B cell (primary cell): ENCODE measurements around the gene ZNF493. TPM values are rescaled to one million over a fixed set of nuclear protein-coding genes. Genes with fewer than 3 reads are reported as not detected.

Experiments
- ATAC-seq: fragments of 200-7000 bp; cut with Tn5 transposase; one replicate; pipeline ENCODE4 v1.10.0; 2021; ENCODE audit warnings: low read depth, mild to moderate bottlenecking, moderate number of reproducible peaks, moderate library complexity
- CTCF ChIA-PET: fragments of 350-600 bp; sonication (Branson Sonifier 250); formaldehyde crosslinking; loops from one replicate; lab custom pipeline; 2021; ENCODE audit warnings: antibody characterized with exemption, inconsistent platforms; lab: Charles Lee
- POLR2A ChIA-PET: fragments of 350-600 bp; sonication (Branson Sonifier 250); formaldehyde crosslinking; loops from one replicate; lab custom pipeline; 2021; ENCODE audit warnings: antibody characterized with exemption; lab: Charles Lee
- DNase-seq: peaks from one replicate; pipeline ENCODE4 v3.0.0; 2013
- H2AFZ ChIP-seq: 2 replicates; pipeline ENCODE4 v1.6.1; 2012; ENCODE audit warnings: mild to moderate bottlenecking, low read depth, low read length; ENCODE audit not compliant: insufficient read depth, poor library complexity, severe bottlenecking
- H3K27ac ChIP-seq, 2 donors: 1 replicate in 1 of 2; 2 replicates in 1 of 2; pipeline ENCODE4 v1.5.1; 2012 to 2013; ENCODE audit warnings: low read length in 2 of 2, mild to moderate bottlenecking in 2 of 2, moderate library complexity in 1 of 2
- H3K27me3 ChIP-seq, 4 experiments: fragments of 200-600 bp in 1 of 4; sonication (generic) in 1 of 4; replicated peaks in 1 of 4; 1 replicate in 2 of 4; 2 replicates in 2 of 4; pipeline versions ENCODE4 v1.6.1 to v1.7.0; 2013 to 2016; ENCODE audit warnings: low read length in 3 of 4, mild to moderate bottlenecking in 2 of 4, mixed read lengths in 1 of 4, moderate library complexity in 1 of 4; ENCODE audit not compliant: insufficient read depth in 4 of 4, control insufficient read depth in 3 of 4; ENCODE audit errors: control extremely low read depth in 1 of 4
- H3K36me3 ChIP-seq, 2 experiments: replicated peaks in 1 of 2; 1 replicate in 1 of 2; 2 replicates in 1 of 2; pipeline versions ENCODE4 v1.6.1 to v1.7.1; 2013; ENCODE audit warnings: low read length in 1 of 2; ENCODE audit not compliant: insufficient read depth in 2 of 2, control insufficient read depth in 1 of 2; ENCODE audit errors: control extremely low read depth in 1 of 2, extremely low read depth in 1 of 2
- H3K4me1 ChIP-seq, 2 donors: fragments of 200-600 bp in 1 of 2; sonication (generic) in 1 of 2; 1 replicate in 1 of 2; 2 replicates in 1 of 2; pipeline versions ENCODE4 v1.5.1 to v1.6.1; 2013 to 2017; ENCODE audit warnings: low read length in 2 of 2; ENCODE audit not compliant: control insufficient read depth in 2 of 2, insufficient read depth in 2 of 2
- H3K4me2 ChIP-seq: replicated peaks from 2 replicates; pipeline ENCODE3; 2012; ENCODE audit warnings: mild to moderate bottlenecking, low read depth, low read length; ENCODE audit not compliant: poor library complexity, severe bottlenecking
- H3K4me3 ChIP-seq, 5 experiments: fragments of 200-600 bp in 1 of 5; sonication (generic) in 1 of 5; 1 replicate in 3 of 5; 2 replicates in 2 of 5; pipeline versions ENCODE4 v1.5.1 to v1.7.0; 2011 to 2016; ENCODE audit warnings: low read length in 4 of 5, mild to moderate bottlenecking in 4 of 5, low read depth in 2 of 5, control low read depth in 1 of 5, moderate library complexity in 1 of 5; ENCODE audit not compliant: insufficient read depth in 1 of 5; ENCODE audit errors: control extremely low read depth in 1 of 5, extremely low read depth in 1 of 5
- H3K79me2 ChIP-seq: fragments of 200-600 bp; sonication (generic); one replicate; pipeline ENCODE4 v1.6.0; 2016; ENCODE audit warnings: low read length; ENCODE audit not compliant: control insufficient read depth, insufficient read depth
- H3K9ac ChIP-seq: fragments of 200-600 bp; sonication (generic); 2 replicates; pipeline ENCODE4 v1.6.1; 2017; ENCODE audit warnings: mild to moderate bottlenecking, low read length, moderate library complexity
- H3K9me3 ChIP-seq, 3 donors: one replicate each; pipeline versions ENCODE4 v1.6.1 to v1.7.1; 2013; ENCODE audit warnings: low read length in 2 of 3; ENCODE audit not compliant: control insufficient read depth in 2 of 3, insufficient read depth in 1 of 3; ENCODE audit errors: control extremely low read depth in 1 of 3
- H4K20me1 ChIP-seq: 2 replicates; pipeline ENCODE4 v1.6.0; 2012; ENCODE audit warnings: mild to moderate bottlenecking, low read length; ENCODE audit not compliant: insufficient read depth, control insufficient read depth, poor library complexity, severe bottlenecking
- H3K27ac Mint-ChIP-seq: one replicate; pipeline ENCODE4 v1.8.0; 2021; ENCODE audit warnings: mixed read lengths
- H3K27me3 Mint-ChIP-seq: one replicate; pipeline ENCODE4 v1.8.0; 2021; ENCODE audit warnings: mixed read lengths
- H3K4me1 Mint-ChIP-seq: one replicate; pipeline ENCODE4 v1.8.0; 2021; ENCODE audit warnings: mixed read lengths
- H3K4me3 Mint-ChIP-seq: one replicate; pipeline ENCODE4 v1.8.0; 2021; ENCODE audit warnings: mixed read lengths
- H3K9me3 Mint-ChIP-seq: one replicate; pipeline ENCODE4 v1.8.0; 2022; ENCODE audit warnings: mixed read lengths; ENCODE audit not compliant: insufficient read depth
- CTCF ChIP-seq: fragments of 200-600 bp; IDR thresholded peaks from one replicate; pipeline ENCODE4 v1.8.0; 2022; ENCODE audit warnings: antibody characterized with exemption, mild to moderate bottlenecking
- EZH2 ChIP-seq: IDR thresholded peaks from 2 replicates; pipeline ENCODE4 v1.6.1; 2012; ENCODE audit warnings: borderline replicate concordance, low read depth, mild to moderate bottlenecking, moderate library complexity, low read length; ENCODE audit not compliant: insufficient read depth, poor library complexity, severe bottlenecking
- WGBS: methylation state at CpG from one replicate; pipeline ENCODE4 v1.1.5; 2013; ENCODE audit warnings: missing lambda C conversion rate; ENCODE audit not compliant: insufficient coverage; 5-methylcytosine and 5-hydroxymethylcytosine counted together
- intact Hi-C: fragments of 100-400 bp; cut with micrococcal nuclease; formaldehyde crosslinking; loops from one replicate; pipeline ENCODE4 v1.10.0; 2022
- polyA plus RNA-seq: library from polyadenylated mRNA; depleted of rRNA; stranded (reverse); fragments of >200 nt; gene quantifications from 2 replicates; pipeline ENCODE4 v1.2.3, GENCODE V29; 2012
- total RNA-seq, 2 donors: library from RNA; stranded (reverse); fragments of 120-200 nt in 1 of 2; gene quantifications; 1 replicate in 1 of 2; 2 replicates in 1 of 2; pipeline versions ENCODE4 v1.2.3 to v1.2.4, GENCODE V29; 2013 to 2022

ZNF493 gene
- total and polyA plus RNA-seq, 2 donors (not counting 1 experiment from before 2014, with no cell fraction given) = 11.2 to 85.3 TPM

GRCh38 chr19:21440321-21440720 is 43.4 kb downstream of the ZNF493 start:
- whole genome bisulfite sequencing = 93% methylated on average over 16 of the region's 16 CpGs
- H3K4me3 ChIP-seq = no peak overlapping the region
- peaks cover 3 to 38% (median 13%) of the 10 kb centered on the region in 3 donors for H3K9me3 ChIP-seq
- Mint-ChIP-seq H3K4me3 (no peak overlapping the region), H3K27me3 (no peaks in the 10 kb centered on the region), H3K9me3 (peaks cover 5% of the 10 kb centered on the region), H3K27ac (no peak overlapping the region), H3K4me1 (no peaks in the 10 kb centered on the region)
- POLR2A ChIA-PET = no interaction called here
- DNase-seq = no peak
- no peaks in the 10 kb centered on the region for H4K20me1 ChIP-seq
- TF ChIP-seq CTCF = no peak
- TF ChIP-seq EZH2 = no peak
- no peak overlapping the region for H3K27ac ChIP-seq
- H3K9ac ChIP-seq = no peak overlapping the region
- intact Hi-C loops = no loop called here
- H2AFZ ChIP-seq = no peak overlapping the region
- H3K79me2 ChIP-seq = no peaks in the 10 kb centered on the region
- no peaks in the 10 kb centered on the region for H3K36me3 ChIP-seq
- no peaks in the 10 kb centered on the region for H3K4me1 ChIP-seq
- CTCF ChIA-PET = interaction anchor here (0.5 kb wide), 1 partner anchor 206 kb away, joined by 3 read pairs; no protein-coding TSS in a partner anchor
- H3K27me3 ChIP-seq = no peaks in the 10 kb centered on the region
- H3K4me2 ChIP-seq = no peak overlapping the region
- ATAC-seq = no peak

- H3K4me3 ChIP-seq = no peak overlapping the region
- H2AFZ ChIP-seq = no peak overlapping the region
- Mint-ChIP-seq H3K4me3 (no peak overlapping the region), H3K4me1 (no peaks in the 10 kb centered on the region), H3K27me3 (no peaks in the 10 kb centered on the region), H3K27ac (no peak overlapping the region), H3K9me3 (peaks cover 5% of the 10 kb centered on the region)
- ChIA-PET POLR2A (no interaction called here), CTCF (no interaction called here)
- WGBS = 100% methylated on average over 1 of the region's 3 CpGs
- no peak for ATAC-seq
- no peaks in the 10 kb centered on the region for H3K4me1 ChIP-seq
- no peak overlapping the region for H3K27ac ChIP-seq
- H3K9ac ChIP-seq = no peak overlapping the region
- no peak for TF ChIP-seq EZH2
- H3K27me3 ChIP-seq = no peaks in the 10 kb centered on the region
- H3K79me2 ChIP-seq = no peaks in the 10 kb centered on the region
- intact Hi-C loops = no loop called here
- no peak overlapping the region for H3K4me2 ChIP-seq
- no peak for DNase-seq
- no peaks in the 10 kb centered on the region for H3K36me3 ChIP-seq
- peaks cover 0 to 47% (median 10%) of the 10 kb centered on the region in 3 donors for H3K9me3 ChIP-seq
- H4K20me1 ChIP-seq = no peaks in the 10 kb centered on the region
Observed at GRCh38 chr19:21451187-21451586, 54.3 kb downstream of the ZNF493 start.
